Measurements from ENCODE around the gene ABTB2. TPM values are rescaled to one million over a fixed set of nuclear protein-coding genes. Genes with fewer than 3 reads are reported as not detected.
"Not testable (repeated sequence)": the region's sequence is repeated elsewhere in the genome, so short reads cannot be mapped to it uniquely, and the experiment has no call there.

ABTB2 gene
- total RNA-seq, 1 experiment from 2014 or later, result 5.5 TPM

DNA sequence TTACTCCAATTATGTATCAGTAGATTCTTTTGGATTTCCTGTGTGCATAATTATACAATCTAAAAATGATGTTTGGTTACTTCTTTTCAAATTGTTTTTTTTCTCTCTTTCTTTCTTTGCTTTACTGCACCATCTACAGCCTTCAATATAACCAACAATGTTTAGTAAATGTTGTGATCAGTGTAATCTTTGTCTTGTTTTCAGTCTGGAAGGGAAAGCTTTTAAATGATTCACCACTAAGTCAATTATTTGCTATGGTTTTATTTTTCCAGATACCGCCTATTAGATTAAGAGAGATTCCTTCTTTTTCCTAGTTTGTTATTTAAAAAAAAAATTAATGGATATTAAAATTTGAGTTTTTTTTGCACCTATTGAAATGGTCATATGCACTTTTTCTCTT lies 29.8 kb upstream of the ABTB2 start:
- no peaks in the 10 kb centered on the region for H3K23me2 ChIP-seq (ENCODE audit: insufficient read length, low read depth, low read length, poor library complexity, severe bottlenecking)
- H3K4me2 ChIP-seq (ENCODE audit: insufficient read depth, insufficient read length, low read length), result no peak overlapping the region
- H2BK12ac ChIP-seq (ENCODE audit: insufficient read length, low read depth, low read length), result no peak overlapping the region
- H3K9me3 ChIP-seq (ENCODE audit: control insufficient read depth, low read depth, low read length), result no peaks in the 10 kb centered on the region
- Mint-ChIP-seq H3K4me1 (no peaks in the 10 kb centered on the region), H3K36me3 (ENCODE audit: insufficient read depth in 1 of 3, low read depth in 3 of 3) (no peaks in the 10 kb centered on the region; a peak in 1 of 7 replicates), H3K9me3 (peaks cover 0 to under 1% of the 10 kb centered on the region in 2 experiments; a peak in 2 of 5 replicates), H3K4me3 (no peak overlapping the region), H3K27me3 (ENCODE audit: low read depth) (peaks cover 6% of the 10 kb centered on the region), H3K27ac (no peak overlapping the region)
- H2BK15ac ChIP-seq (ENCODE audit: low read depth, low read length), result no peak overlapping the region
- H3K9ac ChIP-seq (ENCODE audit: extremely low read depth, insufficient read length, low read length), result no peak overlapping the region
- no peak overlapping the region for H3K27ac ChIP-seq (ENCODE audit: insufficient read length, low read depth, low read length)
- no peaks in the 10 kb centered on the region for H3K4me1 ChIP-seq (ENCODE audit: insufficient read depth, low read length)
- H2BK5ac ChIP-seq (ENCODE audit: insufficient read length, low read length), result no peak overlapping the region
- TF ChIP-seq, protein P1, sequence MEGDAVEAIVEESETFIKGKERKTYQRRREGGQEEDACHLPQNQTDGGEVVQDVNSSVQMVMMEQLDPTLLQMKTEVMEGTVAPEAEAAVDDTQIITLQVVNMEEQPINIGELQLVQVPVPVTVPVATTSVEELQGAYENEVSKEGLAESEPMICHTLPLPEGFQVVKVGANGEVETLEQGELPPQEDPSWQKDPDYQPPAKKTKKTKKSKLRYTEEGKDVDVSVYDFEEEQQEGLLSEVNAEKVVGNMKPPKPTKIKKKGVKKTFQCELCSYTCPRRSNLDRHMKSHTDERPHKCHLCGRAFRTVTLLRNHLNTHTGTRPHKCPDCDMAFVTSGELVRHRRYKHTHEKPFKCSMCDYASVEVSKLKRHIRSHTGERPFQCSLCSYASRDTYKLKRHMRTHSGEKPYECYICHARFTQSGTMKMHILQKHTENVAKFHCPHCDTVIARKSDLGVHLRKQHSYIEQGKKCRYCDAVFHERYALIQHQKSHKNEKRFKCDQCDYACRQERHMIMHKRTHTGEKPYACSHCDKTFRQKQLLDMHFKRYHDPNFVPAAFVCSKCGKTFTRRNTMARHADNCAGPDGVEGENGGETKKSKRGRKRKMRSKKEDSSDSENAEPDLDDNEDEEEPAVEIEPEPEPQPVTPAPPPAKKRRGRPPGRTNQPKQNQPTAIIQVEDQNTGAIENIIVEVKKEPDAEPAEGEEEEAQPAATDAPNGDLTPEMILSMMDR (conservative IDR thresholded peaks at IDR 0.05), result no peak
- H3K14ac ChIP-seq (ENCODE audit: insufficient read depth, low read length), result no peak overlapping the region
- no peaks in the 10 kb centered on the region for H3K27me3 ChIP-seq (ENCODE audit: insufficient read depth, low read length)
- H4K20me1 ChIP-seq (ENCODE audit: control insufficient read depth, insufficient read depth, insufficient read length), result no peaks in the 10 kb centered on the region
- H3T11ph ChIP-seq (ENCODE audit: low read length), result no peak overlapping the region
- H4K91ac ChIP-seq (ENCODE audit: insufficient read length, low read depth, low read length), result no peak overlapping the region
- H3K56ac ChIP-seq (ENCODE audit: insufficient read length, low read depth, low read length), result no peak overlapping the region
- no peak overlapping the region for H2BK20ac ChIP-seq (ENCODE audit: low read depth, low read length, poor library complexity, severe bottlenecking)
- no CpG with 5 or more reads among the region's 1 CpG for WGBS (ENCODE audit: extremely low coverage, insufficient read length, low lambda C conversion rate)
- DNase-seq, result no peak
- H4K5ac ChIP-seq (ENCODE audit: insufficient read length, low read depth, low read length), result no peak overlapping the region
- H4K8ac ChIP-seq (replicated peaks; ENCODE audit: insufficient read length, low read depth, low read length), result no peak overlapping the region
- no peak overlapping the region for H2AFZ ChIP-seq (ENCODE audit: low read length)
- no peaks in the 10 kb centered on the region for H3K79me1 ChIP-seq (ENCODE audit: insufficient read depth, low read depth, low read length, poor library complexity, severe bottlenecking)
- H2BK120ac ChIP-seq (ENCODE audit: low read depth, low read length, poor library complexity, severe bottlenecking), result no peak overlapping the region
- H3K23ac ChIP-seq (ENCODE audit: insufficient read length, low read depth, low read length), result no peak overlapping the region
- H3K18ac ChIP-seq (ENCODE audit: insufficient read length, low read depth, low read length), result no peak overlapping the region
- no peak overlapping the region for H2AK5ac ChIP-seq (ENCODE audit: insufficient read length, low read length)
- H3K79me2 ChIP-seq (ENCODE audit: insufficient read depth, low read length), result no peaks in the 10 kb centered on the region
- H3K4ac ChIP-seq (ENCODE audit: low read depth, low read length), result no peak overlapping the region

DNA sequence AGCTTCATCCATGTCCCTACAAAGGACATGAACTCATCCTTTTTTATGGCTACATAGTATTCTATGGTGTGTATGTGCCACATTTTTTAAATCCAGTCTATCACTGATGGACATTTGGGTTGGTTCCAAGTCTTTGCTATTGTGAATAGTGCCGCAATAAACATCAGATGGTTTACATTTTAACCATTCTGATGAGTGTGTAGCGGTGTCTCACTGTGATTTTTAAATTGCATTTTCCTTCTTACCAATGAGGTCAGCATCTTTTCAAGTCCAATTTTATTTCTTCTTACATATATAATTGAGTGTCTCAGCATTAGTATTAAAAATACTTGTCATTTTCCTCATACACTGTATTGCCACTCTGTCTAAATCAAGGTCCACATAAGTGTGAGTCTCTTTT lies 28.5 kb upstream of the ABTB2 start:
- H3K18ac ChIP-seq (ENCODE audit: insufficient read length, low read depth, low read length); H3K27me3 ChIP-seq (ENCODE audit: insufficient read depth, low read length); H2BK120ac ChIP-seq (ENCODE audit: low read depth, low read length, poor library complexity, severe bottlenecking); H4K91ac ChIP-seq (ENCODE audit: insufficient read length, low read depth, low read length); H3K4ac ChIP-seq (ENCODE audit: low read depth, low read length); DNase-seq; H3K4me1 ChIP-seq (ENCODE audit: insufficient read depth, low read length); H2AFZ ChIP-seq (ENCODE audit: low read length); H3K14ac ChIP-seq (ENCODE audit: insufficient read depth, low read length); H3K9me3 ChIP-seq (ENCODE audit: control insufficient read depth, low read depth, low read length); H3K23ac ChIP-seq (ENCODE audit: insufficient read length, low read depth, low read length); H3K27ac ChIP-seq (ENCODE audit: insufficient read length, low read depth, low read length); H3K23me2 ChIP-seq (ENCODE audit: insufficient read length, low read depth, low read length, poor library complexity, severe bottlenecking); H3K9me3 Mint-ChIP-seq; H2BK5ac ChIP-seq (ENCODE audit: insufficient read length, low read length); H3K4me2 ChIP-seq (ENCODE audit: insufficient read depth, insufficient read length, low read length); H2BK12ac ChIP-seq (ENCODE audit: insufficient read length, low read depth, low read length); H4K8ac ChIP-seq (replicated peaks; ENCODE audit: insufficient read length, low read depth, low read length); H3K4me3 Mint-ChIP-seq; H3K56ac ChIP-seq (ENCODE audit: insufficient read length, low read depth, low read length); H3K9ac ChIP-seq (ENCODE audit: extremely low read depth, insufficient read length, low read length); H3K36me3 Mint-ChIP-seq (ENCODE audit: insufficient read depth in 1 of 3, low read depth in 3 of 3); H2BK15ac ChIP-seq (ENCODE audit: low read depth, low read length); H3K27me3 Mint-ChIP-seq (ENCODE audit: low read depth); H3K4me1 Mint-ChIP-seq; H2BK20ac ChIP-seq (ENCODE audit: low read depth, low read length, poor library complexity, severe bottlenecking); H3K27ac Mint-ChIP-seq; H3K79me1 ChIP-seq (ENCODE audit: insufficient read depth, low read depth, low read length, poor library complexity, severe bottlenecking); H2AK5ac ChIP-seq (ENCODE audit: insufficient read length, low read length); H3T11ph ChIP-seq (ENCODE audit: low read length); H4K5ac ChIP-seq (ENCODE audit: insufficient read length, low read depth, low read length); H3K79me2 ChIP-seq (ENCODE audit: insufficient read depth, low read length); H4K20me1 ChIP-seq (ENCODE audit: control insufficient read depth, insufficient read depth, insufficient read length): not testable (repeated sequence)
- WGBS (ENCODE audit: extremely low coverage, insufficient read length, low lambda C conversion rate), result no CpG with 5 or more reads among the region's 2 CpGs
